ENCODE results near the gene PRKCE. TPM values are rescaled to one million over a fixed set of nuclear protein-coding genes. Genes with fewer than 3 reads are reported as not detected.
A peak's percentile ranks its signal among the peaks of the same experiment; 100 is the strongest.

Gene PRKCE
- total and polyA plus RNA-seq, 11 donors = 4.1 to 22.3 (median 16.2) TPM

DNA sequence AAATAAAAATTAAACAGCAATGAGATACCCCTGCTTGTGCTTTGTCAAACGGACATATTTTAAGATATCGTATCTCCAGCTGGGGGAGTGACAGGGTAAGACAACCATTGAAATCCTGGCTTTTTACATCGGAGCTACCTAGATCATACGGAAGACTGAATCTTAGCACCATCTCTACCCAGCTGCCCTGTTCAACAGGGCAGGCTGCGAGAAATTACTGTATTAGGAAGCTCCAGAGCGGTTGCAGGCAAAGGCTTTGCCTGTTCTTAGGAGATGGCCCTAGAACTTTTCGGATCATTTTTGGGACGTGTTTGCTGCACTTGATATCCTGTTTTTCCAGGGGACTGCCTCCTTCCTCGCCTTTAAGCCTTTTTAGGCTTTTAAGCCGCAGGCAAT lies 2.0 kb upstream of the PRKCE start:
- Histone ChIP-seq H3K27me3 (no peaks in the 10 kb centered on the region), H3K36me3 (no peaks in the 10 kb centered on the region), H3K9me3 (no peaks in the 10 kb centered on the region), H3K4me1 (peaks cover 4 to 41% (median 32%) of the 10 kb centered on the region in 12 donors), H3K27ac (peak overlapping the region; percentile 97 to 100 (median 100)), H3K4me3 (peak overlapping the region; percentile 54 to 95 (median 84))
- 4 to 5% (median 4%) methylated on average over 10 of the region's 10 CpGs for WGBS, 4 donors
- TF ChIP-seq POLR2A (IDR thresholded peaks at IDR 0.05) (no peak), CTCF (IDR thresholded peaks at IDR 0.05) (peak in 2 of 12 donors; percentile 6 to 24)
- intact Hi-C loops (cut with DNase I) = loop anchor here in 4 of 10 donors (2.0 to 10.0 kb wide), 4 partner anchors 128 to 215 kb away; no protein-coding TSS in a partner anchor
- ATAC-seq = no peak
- no peak for DNase-seq

- Histone ChIP-seq H3K4me3 (peak overlapping the region; percentile 54 to 95 (median 84)), H3K27me3 (no peaks in the 10 kb centered on the region), H3K36me3 (no peaks in the 10 kb centered on the region), H3K27ac (peak overlapping the region; percentile 97 to 100 (median 100)), H3K4me1 (peaks cover 4 to 43% (median 34%) of the 10 kb centered on the region in 12 donors), H3K9me3 (no peaks in the 10 kb centered on the region)
- TF ChIP-seq POLR2A (IDR thresholded peaks at IDR 0.05) (no peak), CTCF (IDR thresholded peaks at IDR 0.05) (no peak)
- DNase-seq (peak; percentile 82 to 91 (median 86)), ATAC-seq (peak; percentile 61 to 69 (median 64))
- 0 to 1% (median 1%) methylated on average over 49 to 66 of the region's 66 CpGs for WGBS, 4 donors
- intact Hi-C loops (cut with DNase I) = loop anchor here in 8 of 10 donors (2.0 to 10.0 kb wide), 11 partner anchors 57 to 232 kb away; no protein-coding TSS in a partner anchor
Measured at GRCh38 chr2:45649858-45650811, 1.3 kb upstream of the PRKCE start.

DNA sequence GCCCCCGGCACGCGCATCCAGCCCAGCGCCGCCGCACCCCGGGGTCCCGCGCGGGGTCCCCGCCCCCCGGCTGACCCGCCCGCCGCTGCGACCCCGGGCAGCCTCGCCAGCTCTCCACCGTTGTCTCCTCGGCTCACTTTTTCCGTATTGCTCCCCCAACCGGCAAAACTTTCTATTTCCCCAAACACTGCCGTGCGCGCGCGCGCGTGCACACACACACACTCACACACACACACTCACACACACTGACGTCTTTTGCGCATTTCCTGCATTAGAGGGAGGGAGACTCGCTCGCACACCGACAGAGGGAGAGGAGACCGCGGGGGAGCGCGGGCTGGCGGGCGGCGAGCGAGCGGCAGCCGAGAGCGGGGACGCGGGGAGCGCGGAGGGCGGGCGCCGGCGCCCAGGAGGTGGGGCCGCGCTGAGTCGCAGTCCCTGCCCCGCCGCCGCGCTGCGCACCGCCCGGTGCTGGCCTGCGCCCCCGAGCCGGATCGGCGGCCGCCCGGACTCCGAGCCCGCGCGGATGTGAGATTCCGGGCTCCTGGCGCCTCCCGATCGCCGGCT lies 542 bp upstream of the PRKCE start:
- H3K27me3 ChIP-seq = no peaks in the 10 kb centered on the region
- H3K27ac ChIP-seq = peak overlapping the region; percentile 97 to 100 (median 100)
- peak overlapping the region; percentile 54 to 95 (median 84) for H3K4me3 ChIP-seq
- ATAC-seq (peak; percentile 71 to 88 (median 82)), DNase-seq (peak; percentile 93 to 97 (median 96))
- no peaks in the 10 kb centered on the region for H3K36me3 ChIP-seq
- intact Hi-C loops (cut with DNase I) = loop anchor here in 6 of 10 donors (2.0 to 5.0 kb wide), 7 partner anchors 56 to 231 kb away; no protein-coding TSS in a partner anchor
- TF ChIP-seq CTCF (IDR thresholded peaks at IDR 0.05) = peak in 10 of 12 donors; percentile 9 to 56 (median 43)
- peak in 1 of 2 donors; percentile 88 for TF ChIP-seq POLR2A (IDR thresholded peaks at IDR 0.05)
- H3K9me3 ChIP-seq = no peaks in the 10 kb centered on the region
- H3K4me1 ChIP-seq = peaks cover 4 to 43% (median 34%) of the 10 kb centered on the region in 12 donors
- 0 to 1% (median 0%) methylated on average over 30 to 79 of the region's 79 CpGs for WGBS, 4 donors
